ENCODE data around the gene ZNF423. TPM values are rescaled to one million over a fixed set of nuclear protein-coding genes. Genes with fewer than 3 reads are reported as not detected.

ZNF423 gene
- total RNA-seq, 4 donors from 2014 or later = 1.4 to 20.6 (median 4.7) TPM

- H3K27me3 ChIP-seq = no peaks in the 10 kb centered on the region
- H3K27ac ChIP-seq = no peak overlapping the region
- no peaks in the 10 kb centered on the region for H3K4me1 ChIP-seq
- no peaks in the 10 kb centered on the region for H3K36me3 ChIP-seq
- DNase-seq = no peak
- H3K4me3 ChIP-seq = no peak overlapping the region
- H3K9me3 ChIP-seq = no peaks in the 10 kb centered on the region
- TF ChIP-seq CTCF (IDR thresholded peaks at IDR 0.05) = no peak
- no peak for TF ChIP-seq POLR2A (IDR thresholded peaks at IDR 0.05)
These were observed 403.8 kb downstream of the ZNF423 start for GRCh38 chr16:49452108-49452507.

GRCh38 chr16:49446805-49447204 is 409.1 kb downstream of the ZNF423 start:
- TF ChIP-seq POLR2A (IDR thresholded peaks at IDR 0.05) = no peak
- TF ChIP-seq CTCF (IDR thresholded peaks at IDR 0.05) = no peak
- no peaks in the 10 kb centered on the region for H3K9me3 ChIP-seq
- no peak overlapping the region for H3K27ac ChIP-seq
- no peaks in the 10 kb centered on the region for H3K27me3 ChIP-seq
- H3K4me3 ChIP-seq = no peak overlapping the region
- no peak for DNase-seq
- no peaks in the 10 kb centered on the region for H3K4me1 ChIP-seq
- no peaks in the 10 kb centered on the region for H3K36me3 ChIP-seq

- Histone ChIP-seq H3K36me3 (no peaks in the 10 kb centered on the region), H3K4me3 (no peak overlapping the region), H3K27me3 (no peaks in the 10 kb centered on the region), H3K27ac (no peak overlapping the region), H3K4me1 (no peaks in the 10 kb centered on the region), H3K9me3 (no peaks in the 10 kb centered on the region)
- no peak for DNase-seq
- TF ChIP-seq CTCF (IDR thresholded peaks at IDR 0.05) (no peak), POLR2A (IDR thresholded peaks at IDR 0.05) (no peak)
These were observed 412.3 kb downstream of the ZNF423 start for GRCh38 chr16:49443576-49443975.

- H3K4me3 ChIP-seq = no peak overlapping the region
- H3K36me3 ChIP-seq = no peaks in the 10 kb centered on the region
- DNase-seq = no peak
These were observed 413.1 kb downstream of the ZNF423 start for GRCh38 chr16:49442805-49443204.

GRCh38 chr16:49441366-49441780 is 414.5 kb downstream of the ZNF423 start:
- Histone ChIP-seq H3K36me3 (no peaks in the 10 kb centered on the region), H3K27ac (peak overlapping the region in 3 of 4 donors; percentile 26 to 61 (median 59)), H3K4me1 (no peaks in the 10 kb centered on the region), H3K9me3 (no peaks in the 10 kb centered on the region), H3K4me3 (no peak overlapping the region), H3K27me3 (no peaks in the 10 kb centered on the region)
- peak in 2 of 3 donors; percentile 86 to 90 for DNase-seq
- TF ChIP-seq CTCF (IDR thresholded peaks at IDR 0.05) = peak; percentile 14 to 52 (median 31)
- TF ChIP-seq POLR2A (IDR thresholded peaks at IDR 0.05) = no peak

More at GRCh38 chr16:49442805-49443204, 413.1 kb downstream of the ZNF423 start:
- Histone ChIP-seq H3K27me3 (no peaks in the 10 kb centered on the region), H3K4me1 (no peaks in the 10 kb centered on the region), H3K9me3 (no peaks in the 10 kb centered on the region), H3K27ac (no peak overlapping the region)
- no peak for TF ChIP-seq POLR2A (IDR thresholded peaks at IDR 0.05)

- H3K36me3 ChIP-seq = no peaks in the 10 kb centered on the region
- DNase-seq = peak in 1 of 3 donors; percentile 41
- no peaks in the 10 kb centered on the region for H3K27me3 ChIP-seq
- TF ChIP-seq CTCF (IDR thresholded peaks at IDR 0.05) (no peak), POLR2A (IDR thresholded peaks at IDR 0.05) (no peak)
- H3K9me3 ChIP-seq = no peaks in the 10 kb centered on the region
- H3K4me1 ChIP-seq = no peaks in the 10 kb centered on the region
- peak overlapping the region in 1 of 4 donors; percentile 61 for H3K27ac ChIP-seq
- H3K4me3 ChIP-seq = no peak overlapping the region
These were observed 415.5 kb downstream of the ZNF423 start for GRCh38 chr16:49440156-49441065.

Measured in Peyer's patch (tissue), 4 donors.